Effector memory CD4-positive, alpha-beta T cell (primary cell): ENCODE results near the gene PPP1R26.

Experiments used
- DNase-seq, 3 donors: peaks; one replicate each; pipeline ENCODE4 v3.0.0-alpha.2; 2020
- H3K27ac ChIP-seq: 2 replicates; pipeline ENCODE4 v1.7.0; 2013; ENCODE audit warnings: mild to moderate bottlenecking, low read length, moderate library complexity; ENCODE audit not compliant: insufficient read depth, poor library complexity, severe bottlenecking
- H3K27me3 ChIP-seq: replicated peaks from 2 replicates; pipeline ENCODE4 v1.7.0; 2013; ENCODE audit warnings: mild to moderate bottlenecking, low read length; ENCODE audit not compliant: insufficient read depth, control insufficient read depth, poor library complexity, severe bottlenecking
- H3K36me3 ChIP-seq: 2 replicates; pipeline ENCODE4 v1.7.0; 2013; ENCODE audit warnings: mild to moderate bottlenecking, low read length, moderate library complexity; ENCODE audit not compliant: control insufficient read depth, insufficient read depth
- H3K4me1 ChIP-seq: 2 replicates; pipeline ENCODE4 v1.7.0; 2013; ENCODE audit warnings: low read length, mild to moderate bottlenecking; ENCODE audit not compliant: control insufficient read depth, insufficient read depth, poor library complexity, severe bottlenecking
- H3K4me3 ChIP-seq: 2 replicates; pipeline ENCODE4 v1.7.0; 2013; ENCODE audit warnings: low read length, low read depth, mild to moderate bottlenecking; ENCODE audit not compliant: insufficient read depth, poor library complexity, severe bottlenecking
- H3K9me3 ChIP-seq: 2 replicates; pipeline ENCODE4 v1.7.0; 2013; ENCODE audit warnings: mild to moderate bottlenecking, low read length, moderate library complexity; ENCODE audit not compliant: control insufficient read depth

PPP1R26 gene

GRCh38 chr9:135487281-135488012 lies 7.9 kb downstream of the PPP1R26 start:
- H3K27ac ChIP-seq, result no peak overlapping the region
- no peaks in the 10 kb centered on the region for H3K4me1 ChIP-seq
- DNase-seq, result no peak
- H3K9me3 ChIP-seq, result no peaks in the 10 kb centered on the region
- H3K27me3 ChIP-seq, result no peaks in the 10 kb centered on the region
- H3K4me3 ChIP-seq, result no peak overlapping the region
- no peaks in the 10 kb centered on the region for H3K36me3 ChIP-seq

- H3K9me3 ChIP-seq, result no peaks in the 10 kb centered on the region
- no peaks in the 10 kb centered on the region for H3K27me3 ChIP-seq
- no peaks in the 10 kb centered on the region for H3K4me1 ChIP-seq
- H3K27ac ChIP-seq, result no peak overlapping the region
- no peak overlapping the region for H3K4me3 ChIP-seq
- no peaks in the 10 kb centered on the region for H3K36me3 ChIP-seq
- no peak for DNase-seq
Observed at GRCh38 chr9:135488013-135488330, 8.4 kb downstream of the PPP1R26 start.

GRCh38 chr9:135488527-135488926 lies 8.9 kb downstream of the PPP1R26 start:
- Histone ChIP-seq H3K4me3 (no peak overlapping the region), H3K9me3 (no peaks in the 10 kb centered on the region), H3K27ac (no peak overlapping the region), H3K27me3 (no peaks in the 10 kb centered on the region), H3K36me3 (no peaks in the 10 kb centered on the region), H3K4me1 (no peaks in the 10 kb centered on the region)
- DNase-seq, result no peak

- no peak for DNase-seq
- Histone ChIP-seq H3K36me3 (no peaks in the 10 kb centered on the region), H3K4me3 (no peak overlapping the region), H3K9me3 (no peaks in the 10 kb centered on the region), H3K27me3 (no peaks in the 10 kb centered on the region), H3K27ac (no peak overlapping the region), H3K4me1 (no peaks in the 10 kb centered on the region)
Observed at GRCh38 chr9:135489188-135489906, 9.8 kb downstream of the PPP1R26 start.

GRCh38 chr9:135490166-135490870 lies 10.7 kb downstream of the PPP1R26 start:
- Histone ChIP-seq H3K27ac (no peak overlapping the region), H3K9me3 (no peaks in the 10 kb centered on the region), H3K4me3 (no peak overlapping the region), H3K4me1 (no peaks in the 10 kb centered on the region), H3K27me3 (no peaks in the 10 kb centered on the region), H3K36me3 (no peaks in the 10 kb centered on the region)
- DNase-seq, result no peak

GRCh38 chr9:135490980-135491464 lies 11.4 kb downstream of the PPP1R26 start:
- no peak overlapping the region for H3K27ac ChIP-seq
- no peak for DNase-seq
- H3K9me3 ChIP-seq, result no peaks in the 10 kb centered on the region
- H3K4me1 ChIP-seq, result no peaks in the 10 kb centered on the region
- no peaks in the 10 kb centered on the region for H3K27me3 ChIP-seq
- no peaks in the 10 kb centered on the region for H3K36me3 ChIP-seq
- H3K4me3 ChIP-seq, result no peak overlapping the region

- H3K4me3 ChIP-seq, result no peak overlapping the region
- no peak for DNase-seq
- H3K36me3 ChIP-seq, result no peaks in the 10 kb centered on the region
- no peaks in the 10 kb centered on the region for H3K4me1 ChIP-seq
- no peak overlapping the region for H3K27ac ChIP-seq
- H3K9me3 ChIP-seq, result no peaks in the 10 kb centered on the region
- H3K27me3 ChIP-seq, result no peaks in the 10 kb centered on the region
Observed at GRCh38 chr9:135491764-135492163, 12.2 kb downstream of the PPP1R26 start.

GRCh38 chr9:135492886-135493669 lies 13.5 kb downstream of the PPP1R26 start:
- no peak for DNase-seq
- Histone ChIP-seq H3K27ac (no peak overlapping the region), H3K4me1 (no peaks in the 10 kb centered on the region), H3K36me3 (no peaks in the 10 kb centered on the region), H3K27me3 (no peaks in the 10 kb centered on the region), H3K9me3 (no peaks in the 10 kb centered on the region), H3K4me3 (no peak overlapping the region)

GRCh38 chr9:135494791-135495559 lies 15.4 kb downstream of the PPP1R26 start:
- no peak for DNase-seq
- Histone ChIP-seq H3K27me3 (no peaks in the 10 kb centered on the region), H3K27ac (no peak overlapping the region), H3K9me3 (no peaks in the 10 kb centered on the region), H3K4me3 (no peak overlapping the region), H3K36me3 (no peaks in the 10 kb centered on the region), H3K4me1 (peaks cover 6% of the 10 kb centered on the region)
